AG10803 (cell line): ENCODE data around the gene EFNA1.
"Not testable (repeated sequence)": the region's sequence is repeated elsewhere in the genome, so short reads cannot be mapped to it uniquely, and the experiment has no call there.

ENCODE experiments used
- DNase-seq: peaks from one replicate; pipeline ENCODE4 v3.0.0; 2010; ENCODE audit warnings: low read depth
- H3K4me3 ChIP-seq: 2 replicates; pipeline ENCODE4 v1.5.1; 2011; ENCODE audit warnings: mild to moderate bottlenecking, low read length, control low read depth
- TF ChIP-seq, protein P1 (sequence below): conservative IDR thresholded peaks from 2 replicates; pipeline ENCODE4 v1.5.1; 2011; ENCODE audit warnings: mild to moderate bottlenecking, low read length, control low read depth, inconsistent platforms

The EFNA1 gene

DNA sequence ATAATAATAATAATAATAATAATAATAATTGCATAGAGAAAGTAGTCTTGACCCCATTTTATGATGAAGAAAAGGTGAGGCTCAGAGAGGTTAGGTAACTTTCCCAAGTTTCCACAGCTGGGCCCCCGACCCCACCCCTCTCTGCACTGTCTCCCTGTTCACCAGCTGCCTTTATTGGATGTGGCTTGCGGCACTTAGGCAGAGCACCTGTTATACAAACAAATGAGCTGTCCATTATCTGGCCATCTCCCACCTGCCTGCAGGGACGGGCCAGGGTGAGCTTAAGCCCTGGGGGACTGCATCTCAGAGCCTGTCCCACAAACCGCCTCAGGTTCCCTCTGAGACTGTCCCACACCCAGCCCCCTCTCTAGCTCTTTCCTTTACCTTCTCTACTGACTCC, 10.1 kb upstream of the EFNA1 start:
- no peak for DNase-seq
- TF ChIP-seq, protein P1, sequence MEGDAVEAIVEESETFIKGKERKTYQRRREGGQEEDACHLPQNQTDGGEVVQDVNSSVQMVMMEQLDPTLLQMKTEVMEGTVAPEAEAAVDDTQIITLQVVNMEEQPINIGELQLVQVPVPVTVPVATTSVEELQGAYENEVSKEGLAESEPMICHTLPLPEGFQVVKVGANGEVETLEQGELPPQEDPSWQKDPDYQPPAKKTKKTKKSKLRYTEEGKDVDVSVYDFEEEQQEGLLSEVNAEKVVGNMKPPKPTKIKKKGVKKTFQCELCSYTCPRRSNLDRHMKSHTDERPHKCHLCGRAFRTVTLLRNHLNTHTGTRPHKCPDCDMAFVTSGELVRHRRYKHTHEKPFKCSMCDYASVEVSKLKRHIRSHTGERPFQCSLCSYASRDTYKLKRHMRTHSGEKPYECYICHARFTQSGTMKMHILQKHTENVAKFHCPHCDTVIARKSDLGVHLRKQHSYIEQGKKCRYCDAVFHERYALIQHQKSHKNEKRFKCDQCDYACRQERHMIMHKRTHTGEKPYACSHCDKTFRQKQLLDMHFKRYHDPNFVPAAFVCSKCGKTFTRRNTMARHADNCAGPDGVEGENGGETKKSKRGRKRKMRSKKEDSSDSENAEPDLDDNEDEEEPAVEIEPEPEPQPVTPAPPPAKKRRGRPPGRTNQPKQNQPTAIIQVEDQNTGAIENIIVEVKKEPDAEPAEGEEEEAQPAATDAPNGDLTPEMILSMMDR, result no peak
- no peak overlapping the region for H3K4me3 ChIP-seq

DNA sequence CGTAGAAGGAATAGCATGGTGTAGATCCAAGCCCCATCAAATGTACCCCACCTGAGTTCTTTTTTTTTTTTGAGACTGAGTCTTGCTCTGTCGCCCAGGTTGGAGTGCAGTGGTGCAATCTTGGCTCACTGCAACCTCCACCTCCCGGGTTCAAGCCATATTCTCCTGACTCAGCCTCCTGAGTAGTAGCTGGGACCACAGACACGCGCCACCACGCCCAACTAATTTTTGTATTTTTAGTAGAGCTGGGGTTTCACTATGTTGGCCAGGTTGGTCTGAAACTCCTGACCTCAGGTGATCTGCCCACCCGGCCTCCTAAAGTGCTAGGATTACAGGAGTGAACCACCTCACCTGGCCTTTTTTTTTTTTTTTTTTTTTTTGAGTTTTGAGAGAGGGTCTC, 9.6 kb upstream of the EFNA1 start:
- not testable (repeated sequence) for DNase-seq, H3K4me3 ChIP-seq

DNA sequence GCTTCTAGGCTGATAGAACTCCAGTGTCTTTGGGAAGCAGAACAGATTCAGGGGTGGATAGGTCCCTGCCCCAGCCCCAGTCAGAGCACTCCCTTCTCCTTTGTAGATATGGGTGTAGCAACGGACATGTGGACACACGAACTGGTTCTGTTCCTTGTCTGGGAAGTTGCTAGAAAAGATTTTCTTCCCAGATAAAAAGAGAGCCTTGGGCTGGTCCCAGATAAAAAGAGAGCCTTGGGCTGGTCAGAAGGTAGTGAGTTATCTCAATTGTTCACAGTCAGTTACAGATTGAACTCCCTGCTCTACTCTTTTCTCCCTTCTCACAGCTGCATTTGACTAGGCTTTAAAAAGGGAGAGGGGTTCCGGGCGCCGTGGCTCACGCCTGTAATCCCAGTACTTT, 7.4 kb upstream of the EFNA1 start:
- TF ChIP-seq, protein P1, result no peak
- H3K4me3 ChIP-seq, result no peak overlapping the region
- DNase-seq, result no peak

DNA sequence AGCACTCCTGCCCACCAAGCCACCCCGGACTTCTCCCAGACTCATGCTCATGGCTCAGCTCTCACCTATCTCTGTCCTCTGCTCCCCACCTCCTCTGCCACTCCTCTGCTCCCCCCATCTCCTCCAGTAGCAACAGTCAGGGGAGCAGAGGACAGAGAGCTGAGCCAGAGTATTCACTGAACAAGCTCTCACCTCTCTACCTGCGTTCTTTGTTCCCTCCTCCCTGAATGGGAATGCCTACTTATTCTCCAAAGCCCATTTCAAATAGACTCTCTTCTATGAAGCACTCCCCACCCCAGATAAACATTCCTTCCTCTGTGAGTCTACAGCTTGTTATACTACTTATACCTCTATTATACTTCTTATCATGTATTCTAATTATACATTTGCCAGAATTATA, 6.4 kb upstream of the EFNA1 start:
- H3K4me3 ChIP-seq, result no peak overlapping the region
- DNase-seq, result no peak
- TF ChIP-seq, protein P1, result no peak

DNA sequence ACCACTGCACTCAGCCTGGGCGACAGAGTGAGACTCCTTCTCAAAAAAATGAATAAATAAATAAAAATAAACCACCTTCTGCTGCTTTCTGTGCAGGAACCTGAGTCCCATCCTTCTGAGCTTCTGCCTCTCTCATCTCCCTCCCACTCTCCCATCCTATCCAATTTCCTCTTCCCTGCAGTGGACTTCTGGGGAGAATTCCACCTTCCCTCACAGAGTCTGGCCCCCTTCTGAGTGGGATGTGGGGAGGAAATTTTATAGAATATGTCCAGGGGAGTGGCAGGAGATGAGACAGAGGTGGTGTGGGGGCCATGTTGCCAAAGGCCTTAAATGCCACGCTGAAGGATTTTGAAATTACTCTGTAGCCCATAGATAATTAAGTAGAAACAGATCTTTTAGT, 5.4 kb upstream of the EFNA1 start:
- DNase-seq, result no peak
- TF ChIP-seq, protein P1, result no peak
- H3K4me3 ChIP-seq, result no peak overlapping the region

DNA sequence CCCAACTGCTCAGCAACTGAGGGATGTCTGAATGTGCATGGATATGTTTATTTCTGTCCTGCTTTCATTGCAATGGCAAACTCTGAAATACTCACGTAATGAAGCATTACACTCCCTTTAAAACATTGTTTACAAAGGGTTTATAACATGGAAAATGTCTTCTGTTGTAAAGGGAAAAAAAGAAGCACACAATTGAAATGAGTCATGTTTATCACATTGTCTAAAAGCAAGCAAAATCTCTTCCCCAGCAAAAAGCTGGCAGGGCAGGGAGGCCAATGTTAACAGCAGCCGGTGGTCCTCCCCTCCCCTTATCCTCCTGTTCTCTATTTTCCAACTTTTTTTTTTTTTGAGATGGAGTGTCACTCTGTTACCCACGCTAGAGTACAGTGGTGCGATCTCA, 3.9 kb upstream of the EFNA1 start:
- H3K4me3 ChIP-seq, result no peak overlapping the region
- TF ChIP-seq, protein P1, result no peak
- no peak for DNase-seq

DNA sequence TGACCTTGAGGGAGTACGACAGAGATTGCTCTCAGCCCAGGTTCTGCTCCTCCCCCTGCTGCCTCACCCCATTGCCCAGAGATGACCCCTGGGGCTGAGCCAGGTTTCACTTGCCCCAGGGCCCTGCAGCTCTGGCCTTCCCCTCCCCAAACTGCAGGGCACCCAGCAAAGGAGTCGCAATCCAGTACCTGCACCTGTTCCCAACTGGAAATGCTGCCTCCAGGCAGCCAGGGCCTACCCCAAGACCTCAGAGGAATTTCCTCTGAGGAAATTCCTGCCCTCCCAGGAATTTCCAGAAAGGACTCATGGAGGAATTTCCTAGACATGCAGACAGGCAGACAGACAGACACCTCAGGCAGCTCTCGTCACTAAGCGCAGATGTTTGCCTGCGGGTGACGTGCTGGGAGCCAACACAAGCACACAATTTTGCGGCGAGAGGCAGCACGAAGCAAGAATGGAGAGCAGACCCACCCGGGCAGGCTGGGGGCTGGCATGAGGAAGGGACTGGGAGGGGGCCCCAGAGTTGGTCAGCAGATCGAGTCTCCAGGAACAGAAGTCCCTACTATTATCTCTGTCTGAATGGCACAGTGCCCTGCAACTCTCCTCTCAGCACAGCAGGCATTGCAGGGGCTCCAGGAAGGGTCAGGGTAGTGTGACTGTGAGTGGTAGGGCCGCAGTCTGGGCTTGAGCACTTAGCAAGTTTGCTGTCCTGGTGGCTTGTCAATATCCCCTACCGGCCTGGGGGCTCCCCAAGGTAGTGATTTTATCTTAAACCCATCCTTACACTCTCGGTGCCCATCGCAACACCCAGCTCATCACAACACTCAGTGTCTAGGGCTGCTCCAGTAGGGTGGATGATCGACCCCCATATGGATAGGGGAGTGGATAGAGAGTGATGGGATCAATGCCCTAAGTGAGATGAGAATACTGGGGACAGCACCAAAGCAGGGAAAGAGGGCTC, 2.9 kb upstream of the EFNA1 start:
- TF ChIP-seq, protein P1, result no peak
- DNase-seq, result no peak
- no peak overlapping the region for H3K4me3 ChIP-seq
